ENCODE measurements around the gene PLEKHM3.

The PLEKHM3 gene

DNA sequence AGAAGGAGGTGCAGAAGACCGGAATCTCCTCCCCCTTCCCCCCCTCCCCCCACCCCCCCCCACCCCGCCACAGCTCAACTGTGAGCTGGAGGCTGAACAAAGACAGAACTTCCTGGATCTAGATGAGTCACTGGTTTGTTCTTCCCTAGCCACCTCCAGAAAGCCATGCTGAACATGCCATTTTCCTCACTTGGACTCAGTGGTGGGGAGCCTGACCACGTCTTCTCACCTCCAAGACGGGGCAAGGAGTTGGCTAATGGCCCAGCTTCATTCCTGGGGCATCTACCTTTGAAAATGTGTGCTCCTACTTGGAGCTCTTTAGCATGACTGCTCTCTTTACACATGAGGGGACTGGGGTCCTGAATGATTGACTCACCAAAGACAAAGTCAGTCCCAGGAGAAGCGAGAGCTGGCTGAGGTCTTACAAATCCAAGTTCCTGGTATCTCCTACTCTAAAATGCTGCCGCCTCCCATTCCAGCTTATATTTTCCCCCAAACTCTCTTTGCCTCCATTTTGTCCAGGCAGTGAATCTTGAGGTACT, 233.0 kb downstream of the PLEKHM3 start:
- Histone ChIP-seq H3K36me3 (no peaks in the 10 kb centered on the region), H3K9me3 (ENCODE audit: severe bottlenecking) (no peaks in the 10 kb centered on the region), H3K27me3 (ENCODE audit: insufficient read depth, low read depth, severe bottlenecking) (no peaks in the 10 kb centered on the region), H3K27ac (no peak overlapping the region), H3K4me3 (ENCODE audit: low read depth, low read length) (no peak overlapping the region)
- TF ChIP-seq, protein P1, sequence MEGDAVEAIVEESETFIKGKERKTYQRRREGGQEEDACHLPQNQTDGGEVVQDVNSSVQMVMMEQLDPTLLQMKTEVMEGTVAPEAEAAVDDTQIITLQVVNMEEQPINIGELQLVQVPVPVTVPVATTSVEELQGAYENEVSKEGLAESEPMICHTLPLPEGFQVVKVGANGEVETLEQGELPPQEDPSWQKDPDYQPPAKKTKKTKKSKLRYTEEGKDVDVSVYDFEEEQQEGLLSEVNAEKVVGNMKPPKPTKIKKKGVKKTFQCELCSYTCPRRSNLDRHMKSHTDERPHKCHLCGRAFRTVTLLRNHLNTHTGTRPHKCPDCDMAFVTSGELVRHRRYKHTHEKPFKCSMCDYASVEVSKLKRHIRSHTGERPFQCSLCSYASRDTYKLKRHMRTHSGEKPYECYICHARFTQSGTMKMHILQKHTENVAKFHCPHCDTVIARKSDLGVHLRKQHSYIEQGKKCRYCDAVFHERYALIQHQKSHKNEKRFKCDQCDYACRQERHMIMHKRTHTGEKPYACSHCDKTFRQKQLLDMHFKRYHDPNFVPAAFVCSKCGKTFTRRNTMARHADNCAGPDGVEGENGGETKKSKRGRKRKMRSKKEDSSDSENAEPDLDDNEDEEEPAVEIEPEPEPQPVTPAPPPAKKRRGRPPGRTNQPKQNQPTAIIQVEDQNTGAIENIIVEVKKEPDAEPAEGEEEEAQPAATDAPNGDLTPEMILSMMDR (IDR thresholded peaks at IDR 0.05; ENCODE audit: low read depth, low read length), result no peak
- DNase-seq, result no peak

DNA sequence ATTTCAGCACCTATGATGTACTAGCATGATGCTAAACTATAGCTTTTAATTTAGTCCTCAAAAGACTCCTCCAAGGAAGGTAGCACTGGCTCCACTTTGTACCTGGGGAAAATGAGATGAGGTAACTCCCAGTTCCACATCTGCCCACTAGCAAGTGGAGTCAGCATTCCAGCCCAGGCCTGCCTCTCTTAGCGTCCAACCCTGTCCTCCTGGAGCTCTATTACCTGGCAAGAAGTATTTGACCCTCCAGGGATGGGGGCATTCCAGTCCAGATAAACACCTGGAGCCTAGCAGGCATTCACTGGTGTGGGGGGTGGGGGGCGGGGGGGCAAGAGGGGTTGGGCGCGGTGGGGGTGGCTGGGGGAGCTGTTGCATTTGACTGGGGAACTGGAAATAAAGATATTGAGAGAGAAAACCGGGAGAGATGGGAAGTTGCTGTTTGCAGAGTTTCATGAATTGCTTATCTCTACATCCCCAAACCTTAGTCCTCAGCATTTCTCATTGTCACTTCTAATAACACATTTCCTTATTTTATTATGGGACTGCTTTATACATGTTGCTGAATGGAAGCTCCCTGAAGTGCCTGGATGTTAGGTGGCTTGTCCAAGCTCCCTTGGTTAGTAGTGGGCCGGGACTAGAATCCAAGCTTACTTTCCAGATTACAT, 233.6 kb downstream of the PLEKHM3 start:
- Histone ChIP-seq H3K27ac (no peak overlapping the region), H3K36me3 (no peaks in the 10 kb centered on the region), H3K27me3 (ENCODE audit: insufficient read depth, low read depth, severe bottlenecking) (no peaks in the 10 kb centered on the region), H3K9me3 (ENCODE audit: severe bottlenecking) (no peaks in the 10 kb centered on the region), H3K4me3 (ENCODE audit: low read depth, low read length) (no peak overlapping the region)
- DNase-seq, result no peak
- TF ChIP-seq, protein P1 (IDR thresholded peaks at IDR 0.05; ENCODE audit: low read depth, low read length), result no peak

GRCh38 chr2:207790898-207791297, 234.4 kb downstream of the PLEKHM3 start:
- no peak overlapping the region for H3K4me3 ChIP-seq (ENCODE audit: low read depth, low read length)
- H3K9me3 ChIP-seq (ENCODE audit: severe bottlenecking), result no peaks in the 10 kb centered on the region
- H3K27me3 ChIP-seq (ENCODE audit: insufficient read depth, low read depth, severe bottlenecking), result no peaks in the 10 kb centered on the region
- TF ChIP-seq, protein P1 (IDR thresholded peaks at IDR 0.05; ENCODE audit: low read depth, low read length), result no peak
- H3K36me3 ChIP-seq, result no peaks in the 10 kb centered on the region
- no peak for DNase-seq
- H3K27ac ChIP-seq, result no peak overlapping the region

GRCh38 chr2:207787800-207788199, 237.5 kb downstream of the PLEKHM3 start:
- no peaks in the 10 kb centered on the region for H3K36me3 ChIP-seq
- TF ChIP-seq, protein P1 (IDR thresholded peaks at IDR 0.05; ENCODE audit: low read depth, low read length), result no peak
- H3K4me3 ChIP-seq (ENCODE audit: low read depth, low read length), result no peak overlapping the region
- no peak overlapping the region for H3K27ac ChIP-seq
- H3K9me3 ChIP-seq (ENCODE audit: severe bottlenecking), result no peaks in the 10 kb centered on the region
- DNase-seq, result no peak
- H3K27me3 ChIP-seq (ENCODE audit: insufficient read depth, low read depth, severe bottlenecking), result no peaks in the 10 kb centered on the region

GRCh38 chr2:207787017-207787416, 238.3 kb downstream of the PLEKHM3 start:
- DNase-seq, result no peak

More at GRCh38 chr2:207787017-207787416, 238.3 kb downstream of the PLEKHM3 start:
- Histone ChIP-seq H3K4me3 (ENCODE audit: low read depth, low read length) (no peak overlapping the region), H3K27ac (no peak overlapping the region), H3K27me3 (ENCODE audit: insufficient read depth, low read depth, severe bottlenecking) (no peaks in the 10 kb centered on the region), H3K36me3 (no peaks in the 10 kb centered on the region), H3K9me3 (ENCODE audit: severe bottlenecking) (no peaks in the 10 kb centered on the region)
- TF ChIP-seq, protein P1 (IDR thresholded peaks at IDR 0.05; ENCODE audit: low read depth, low read length), result no peak
